ENCODE results near the gene ARHGEF1.

Gene ARHGEF1

GRCh38 chr19:41847351-41848105 is 35.5 kb upstream of the ARHGEF1 start:
- no peak for TF ChIP-seq CTCF (IDR thresholded peaks at IDR 0.05; ENCODE audit: low read depth, low read length)
- H3K4me3 ChIP-seq (ENCODE audit: low read depth, low read length): no peak overlapping the region

- TF ChIP-seq CTCF (IDR thresholded peaks at IDR 0.05; ENCODE audit: low read depth, low read length): no peak
- H3K4me3 ChIP-seq (ENCODE audit: low read depth, low read length): no peak overlapping the region
Measured at GRCh38 chr19:41848666-41849065, 34.3 kb upstream of the ARHGEF1 start.

- no peak for TF ChIP-seq CTCF (IDR thresholded peaks at IDR 0.05; ENCODE audit: low read depth, low read length)
- no peak overlapping the region for H3K4me3 ChIP-seq (ENCODE audit: low read depth, low read length)
Measured at GRCh38 chr19:41849067-41849466, 33.9 kb upstream of the ARHGEF1 start.

DNA sequence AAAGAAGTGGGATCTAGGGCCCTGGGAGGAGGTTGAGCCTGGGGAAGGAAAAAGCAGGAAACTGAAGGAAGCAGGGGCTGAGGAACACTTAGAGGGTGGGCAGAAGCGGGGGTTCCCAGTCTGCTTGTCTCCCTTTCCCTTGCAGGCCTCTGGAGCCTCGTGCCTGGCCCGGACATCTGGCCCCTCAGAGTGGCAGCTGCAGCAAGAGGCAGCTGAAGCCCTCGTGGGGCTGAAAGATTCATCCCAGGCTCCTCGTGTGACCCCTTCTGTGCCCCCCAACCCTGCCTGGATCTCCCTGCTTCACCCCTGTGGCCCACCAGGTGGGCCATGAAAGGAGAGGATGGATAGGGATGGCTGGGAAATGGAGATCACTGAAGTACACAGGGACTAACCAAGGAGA is 32.6 kb upstream of the ARHGEF1 start:
- no peak overlapping the region for H3K4me3 ChIP-seq (ENCODE audit: low read depth, low read length)
- no peak for TF ChIP-seq CTCF (IDR thresholded peaks at IDR 0.05; ENCODE audit: low read depth, low read length)

GRCh38 chr19:41851456-41851855 is 31.5 kb upstream of the ARHGEF1 start:
- no peak overlapping the region for H3K4me3 ChIP-seq (ENCODE audit: low read depth, low read length)
- TF ChIP-seq CTCF (IDR thresholded peaks at IDR 0.05; ENCODE audit: low read depth, low read length): no peak

GRCh38 chr19:41853344-41853743 is 29.6 kb upstream of the ARHGEF1 start:
- H3K4me3 ChIP-seq (ENCODE audit: low read depth, low read length): no peak overlapping the region

More at GRCh38 chr19:41853344-41853743, 29.6 kb upstream of the ARHGEF1 start:
- TF ChIP-seq CTCF (IDR thresholded peaks at IDR 0.05; ENCODE audit: low read depth, low read length): no peak

Measured in WI38 (cell line).